ENCODE results near the gene TRIP12.

GRCh38 chr2:229779650-229780049, 142.2 kb downstream of the TRIP12 start:
- TF ChIP-seq PATZ1 (CRISPR knock-in tag; IDR thresholded peaks at IDR 0.05; ENCODE audit: borderline replicate concordance): no peak
- TF ChIP-seq ZNF8 (CRISPR knock-in tag; IDR thresholded peaks at IDR 0.05): no peak
- no peak for TF ChIP-seq TSHZ2 (CRISPR knock-in tag; IDR thresholded peaks at IDR 0.05)
- no peak for TF ChIP-seq TCF4 (CRISPR knock-in tag; IDR thresholded peaks at IDR 0.05; ENCODE audit: borderline replicate concordance)

Data from SK-N-SH treated with all-trans-retinoic acid at 6 μM for 48 hours (cell line).